ENCODE results near the gene ASB8. TPM values are rescaled to one million over a fixed set of nuclear protein-coding genes. Genes with fewer than 3 reads are reported as not detected.

Gene ASB8
- total RNA-seq, 1 experiment from 2014 or later, result 19.2 TPM

DNA sequence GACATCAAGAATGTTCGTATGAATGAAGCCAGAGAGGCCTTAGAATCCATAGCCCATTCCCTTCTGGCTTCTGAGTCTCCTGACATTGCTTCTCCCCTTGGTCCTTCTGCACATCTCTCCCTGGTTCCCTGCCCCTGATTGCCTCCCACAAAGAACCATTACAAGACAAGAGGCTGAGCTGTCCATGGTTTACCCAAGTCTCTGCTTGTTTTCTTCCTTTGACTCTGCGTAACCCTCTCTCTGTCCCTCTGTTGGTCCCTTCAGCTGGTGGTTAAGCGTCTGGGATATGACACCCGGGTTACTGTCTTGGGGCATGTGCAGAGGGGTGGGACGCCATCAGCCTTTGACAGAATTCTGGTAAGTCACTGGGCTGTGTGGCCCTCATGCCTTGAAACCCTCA, 22.3 kb downstream of the ASB8 start:
- Mint-ChIP-seq H3K27ac (ENCODE audit: unreplicated experiment) (no peak overlapping the region), H3K36me3 (ENCODE audit: insufficient read depth, unreplicated experiment) (peaks cover 5% of the 10 kb centered on the region), H3K27me3 (ENCODE audit: unreplicated experiment) (no peaks in the 10 kb centered on the region), H3K4me1 (ENCODE audit: low read depth, unreplicated experiment) (no peaks in the 10 kb centered on the region), H3K4me3 (ENCODE audit: low read depth, unreplicated experiment) (no peak overlapping the region), H3K9me3 (ENCODE audit: low read depth, unreplicated experiment) (no peaks in the 10 kb centered on the region)
- CTCF ChIA-PET, result no interaction called here
- BruUV-seq (replicated peaks), result no TSS peak
- no peak for DNase-seq
- TF ChIP-seq, protein P1, sequence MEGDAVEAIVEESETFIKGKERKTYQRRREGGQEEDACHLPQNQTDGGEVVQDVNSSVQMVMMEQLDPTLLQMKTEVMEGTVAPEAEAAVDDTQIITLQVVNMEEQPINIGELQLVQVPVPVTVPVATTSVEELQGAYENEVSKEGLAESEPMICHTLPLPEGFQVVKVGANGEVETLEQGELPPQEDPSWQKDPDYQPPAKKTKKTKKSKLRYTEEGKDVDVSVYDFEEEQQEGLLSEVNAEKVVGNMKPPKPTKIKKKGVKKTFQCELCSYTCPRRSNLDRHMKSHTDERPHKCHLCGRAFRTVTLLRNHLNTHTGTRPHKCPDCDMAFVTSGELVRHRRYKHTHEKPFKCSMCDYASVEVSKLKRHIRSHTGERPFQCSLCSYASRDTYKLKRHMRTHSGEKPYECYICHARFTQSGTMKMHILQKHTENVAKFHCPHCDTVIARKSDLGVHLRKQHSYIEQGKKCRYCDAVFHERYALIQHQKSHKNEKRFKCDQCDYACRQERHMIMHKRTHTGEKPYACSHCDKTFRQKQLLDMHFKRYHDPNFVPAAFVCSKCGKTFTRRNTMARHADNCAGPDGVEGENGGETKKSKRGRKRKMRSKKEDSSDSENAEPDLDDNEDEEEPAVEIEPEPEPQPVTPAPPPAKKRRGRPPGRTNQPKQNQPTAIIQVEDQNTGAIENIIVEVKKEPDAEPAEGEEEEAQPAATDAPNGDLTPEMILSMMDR (IDR thresholded peaks at IDR 0.05; ENCODE audit: unreplicated experiment), result no peak
- intact Hi-C loops (cut with micrococcal nuclease; ENCODE audit: unreplicated experiment), result no loop called here

DNA sequence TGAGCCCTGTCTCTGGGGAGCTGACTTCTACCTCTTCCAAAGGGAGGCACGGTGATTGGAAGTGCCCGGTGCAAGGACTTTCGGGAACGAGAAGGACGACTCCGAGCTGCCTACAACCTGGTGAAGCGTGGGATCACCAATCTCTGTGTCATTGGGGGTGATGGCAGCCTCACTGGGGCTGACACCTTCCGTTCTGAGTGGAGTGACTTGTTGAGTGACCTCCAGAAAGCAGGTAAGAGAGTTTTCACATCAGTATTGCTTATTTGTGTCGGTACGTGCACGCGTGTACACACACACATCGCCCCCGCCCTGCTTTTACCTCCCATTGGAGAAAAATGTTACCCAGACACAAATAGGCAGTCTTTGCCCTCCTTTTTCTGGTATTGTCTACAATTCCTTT, 24.5 kb downstream of the ASB8 start:
- peaks cover 9% of the 10 kb centered on the region for H3K36me3 Mint-ChIP-seq (ENCODE audit: insufficient read depth, unreplicated experiment)
- no peak for DNase-seq

DNA sequence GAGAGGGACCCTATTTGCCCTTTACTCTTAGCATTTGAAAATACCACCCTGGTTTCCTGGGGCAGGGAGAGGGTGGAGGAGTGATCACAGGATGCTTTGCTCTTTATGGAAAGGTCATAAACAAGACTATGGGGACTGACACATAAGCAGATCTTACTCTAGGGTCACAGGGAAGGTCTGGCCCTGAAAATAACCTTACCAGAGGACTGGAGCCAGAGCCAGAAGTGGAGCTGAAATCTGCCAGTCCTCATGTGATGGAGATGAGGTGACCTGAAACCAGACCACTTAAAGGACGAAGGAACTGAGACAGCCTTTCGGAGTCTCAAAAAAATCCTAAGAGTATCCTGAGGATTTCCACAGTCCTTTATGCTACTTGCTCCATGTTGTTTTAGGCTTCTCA, 25.8 kb downstream of the ASB8 start:
- peaks cover 8% of the 10 kb centered on the region for H3K36me3 Mint-ChIP-seq (ENCODE audit: insufficient read depth, unreplicated experiment)
- H3K27me3 Mint-ChIP-seq (ENCODE audit: unreplicated experiment), result no peaks in the 10 kb centered on the region
- no peak for DNase-seq
- TF ChIP-seq, protein P1 (IDR thresholded peaks at IDR 0.05; ENCODE audit: unreplicated experiment), result no peak
- CTCF ChIA-PET, result no interaction called here
- BruUV-seq (replicated peaks), result no TSS peak
- no peak overlapping the region for H3K4me3 Mint-ChIP-seq (ENCODE audit: low read depth, unreplicated experiment)
- H3K4me1 Mint-ChIP-seq (ENCODE audit: low read depth, unreplicated experiment), result no peaks in the 10 kb centered on the region
- H3K9me3 Mint-ChIP-seq (ENCODE audit: low read depth, unreplicated experiment), result no peaks in the 10 kb centered on the region
- H3K27ac Mint-ChIP-seq (ENCODE audit: unreplicated experiment), result no peak overlapping the region
- intact Hi-C loops (cut with micrococcal nuclease; ENCODE audit: unreplicated experiment), result no loop called here

More for the DNA sequence above, 24.5 kb downstream of the ASB8 start:
- H3K4me3 Mint-ChIP-seq (ENCODE audit: low read depth, unreplicated experiment), result no peak overlapping the region
- no TSS peak for BruUV-seq (replicated peaks)
- no peaks in the 10 kb centered on the region for H3K9me3 Mint-ChIP-seq (ENCODE audit: low read depth, unreplicated experiment)
- H3K27ac Mint-ChIP-seq (ENCODE audit: unreplicated experiment), result no peak overlapping the region
- H3K4me1 Mint-ChIP-seq (ENCODE audit: low read depth, unreplicated experiment), result no peaks in the 10 kb centered on the region
- H3K27me3 Mint-ChIP-seq (ENCODE audit: unreplicated experiment), result no peaks in the 10 kb centered on the region
- intact Hi-C loops (cut with micrococcal nuclease; ENCODE audit: unreplicated experiment), result no loop called here
- CTCF ChIA-PET, result no interaction called here
- TF ChIP-seq, protein P1 (IDR thresholded peaks at IDR 0.05; ENCODE audit: unreplicated experiment), result no peak

DNA sequence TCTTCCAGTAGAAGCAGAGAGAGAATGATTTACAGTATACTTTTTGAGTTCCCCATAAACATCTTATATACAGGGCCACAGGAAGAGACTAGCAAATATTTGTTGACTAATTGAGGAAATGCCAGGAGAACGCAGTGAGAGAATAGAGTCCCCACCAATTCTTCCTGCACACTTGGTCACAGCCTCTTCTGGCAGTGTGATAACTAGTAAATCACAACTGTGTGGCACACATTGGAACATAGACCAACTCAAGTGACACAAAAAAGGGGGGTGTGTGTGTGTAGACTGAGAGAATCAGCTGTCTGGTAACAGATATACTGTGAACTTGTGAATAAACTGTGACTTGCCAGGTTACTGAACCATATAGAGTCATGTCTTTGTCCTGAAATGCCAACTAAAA, 27.9 kb downstream of the ASB8 start:
- Mint-ChIP-seq H3K27me3 (ENCODE audit: unreplicated experiment) (no peaks in the 10 kb centered on the region), H3K4me3 (ENCODE audit: low read depth, unreplicated experiment) (no peak overlapping the region), H3K4me1 (ENCODE audit: low read depth, unreplicated experiment) (no peaks in the 10 kb centered on the region), H3K27ac (ENCODE audit: unreplicated experiment) (no peak overlapping the region), H3K36me3 (ENCODE audit: insufficient read depth, unreplicated experiment) (peaks cover 5% of the 10 kb centered on the region), H3K9me3 (ENCODE audit: low read depth, unreplicated experiment) (no peaks in the 10 kb centered on the region)
- no TSS peak for BruUV-seq (replicated peaks)
- CTCF ChIA-PET, result no interaction called here
- no peak for DNase-seq
- TF ChIP-seq, protein P1 (IDR thresholded peaks at IDR 0.05; ENCODE audit: unreplicated experiment), result no peak
- intact Hi-C loops (cut with micrococcal nuclease; ENCODE audit: unreplicated experiment), result no loop called here

DNA sequence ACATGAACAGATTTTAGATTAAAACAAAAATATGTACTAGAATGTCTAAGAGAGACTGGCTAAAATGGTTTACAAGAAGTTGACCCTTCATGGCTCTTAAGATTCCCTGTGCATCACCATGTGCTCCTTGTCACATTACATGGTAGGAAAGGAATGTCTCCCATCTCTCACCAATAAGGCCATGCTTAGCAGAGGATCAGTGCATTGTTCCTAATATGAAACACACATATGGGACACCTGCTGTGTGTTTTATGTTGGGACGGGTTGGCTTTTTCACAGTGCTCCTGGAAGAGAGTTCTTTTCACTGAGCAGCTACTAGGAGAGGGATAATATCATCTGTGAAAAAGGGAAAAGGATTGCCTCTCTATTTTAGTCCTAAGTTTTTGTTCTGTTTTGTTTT, 28.5 kb downstream of the ASB8 start:
- intact Hi-C loops (cut with micrococcal nuclease; ENCODE audit: unreplicated experiment), result no loop called here
- Mint-ChIP-seq H3K9me3 (ENCODE audit: low read depth, unreplicated experiment) (no peaks in the 10 kb centered on the region), H3K27me3 (ENCODE audit: unreplicated experiment) (no peaks in the 10 kb centered on the region), H3K4me1 (ENCODE audit: low read depth, unreplicated experiment) (no peaks in the 10 kb centered on the region), H3K27ac (ENCODE audit: unreplicated experiment) (no peak overlapping the region), H3K36me3 (ENCODE audit: insufficient read depth, unreplicated experiment) (peaks cover 5% of the 10 kb centered on the region), H3K4me3 (ENCODE audit: low read depth, unreplicated experiment) (no peak overlapping the region)
- DNase-seq, result no peak
- TF ChIP-seq, protein P1 (IDR thresholded peaks at IDR 0.05; ENCODE audit: unreplicated experiment), result no peak
- no TSS peak for BruUV-seq (replicated peaks)
- CTCF ChIA-PET, result no interaction called here

Measured in Calu3 (cell line).